HepG2 (cell line): ENCODE measurements around the gene CARHSP1. TPM values are rescaled to one million over a fixed set of nuclear protein-coding genes. Genes with fewer than 3 reads are reported as not detected.
A peak's percentile ranks its signal among the peaks of the same experiment; 100 is the strongest.

Experiments
- ATF7-NPFF ChIP-seq: sonication (generic); formaldehyde crosslinking; IDR thresholded peaks from 2 replicates; pipeline ENCODE4 v1.8.1; 2023; ENCODE audit warnings: mild to moderate bottlenecking, low read depth, missing genetic modification reagents, moderate library complexity
- FOSL1 ChIP-seq: sonication (generic); formaldehyde crosslinking; IDR thresholded peaks from 2 replicates; pipeline ENCODE4 v1.9.0; 2021; ENCODE audit warnings: missing genetic modification reagents, borderline replicate concordance
- GATA4 ChIP-seq: sonication (generic); IDR thresholded peaks from 2 replicates; pipeline ENCODE4 v1.6.1; 2016; ENCODE audit warnings: antibody characterized with exemption, low read depth, borderline replicate concordance
- GATAD1 ChIP-seq: IDR thresholded peaks from 2 replicates; pipeline ENCODE4 v1.6.1; 2016; ENCODE audit warnings: missing genetic modification reagents, missing compliant biosample characterization
- HMGXB4 ChIP-seq, 2 experiments: sonication (generic) in 1 of 2; formaldehyde crosslinking in 1 of 2; IDR thresholded peaks; 2 replicates each; pipeline versions ENCODE4 v1.4.0 to v1.6.1; 2018 to 2020; ENCODE audit warnings: missing genetic modification reagents in 2 of 2, borderline replicate concordance in 1 of 2, low read depth in 1 of 2, mild to moderate bottlenecking in 1 of 2, missing biosample characterization in 1 of 2
- HOXA3 ChIP-seq: sonication (generic); formaldehyde crosslinking; IDR thresholded peaks from 2 replicates; pipeline ENCODE4 v1.5.0; 2020; ENCODE audit warnings: missing genetic modification reagents
- KAT7 ChIP-seq: IDR thresholded peaks from 2 replicates; pipeline ENCODE4 v1.6.1; 2018; ENCODE audit warnings: borderline replicate concordance, missing compliant biosample characterization
- KDM6A ChIP-seq: IDR thresholded peaks from 2 replicates; pipeline ENCODE4 v1.6.1; 2016; ENCODE audit warnings: low read depth
- MBNL3 ChIP-seq: fragments of 250-450 bp; sonication (Bioruptor Pico); conservative IDR thresholded peaks from 2 replicates; pipeline ENCODE4 v1.8.0; 2022; ENCODE audit warnings: mild to moderate bottlenecking, inconsistent platforms
- MED13 ChIP-seq: sonication (generic); formaldehyde crosslinking; IDR thresholded peaks from 2 replicates; pipeline ENCODE4 v1.5.0; 2020; ENCODE audit warnings: missing genetic modification reagents
- ONECUT2 ChIP-seq: sonication (generic); formaldehyde crosslinking; IDR thresholded peaks from 2 replicates; pipeline ENCODE4 v1.4.0; 2020; ENCODE audit warnings: missing genetic modification reagents
- POLR2AphosphoS2 ChIP-seq: IDR thresholded peaks from 2 replicates; pipeline ENCODE4 v1.6.1; 2011; ENCODE audit warnings: low read depth, low read length, improper control_type of control experiment
- ZFP62 ChIP-seq: sonication (generic); formaldehyde crosslinking; IDR thresholded peaks from 2 replicates; pipeline ENCODE4 v1.4.0; 2020; ENCODE audit warnings: missing genetic modification reagents
- ZHX1 ChIP-seq: sonication (generic); formaldehyde crosslinking; IDR thresholded peaks from 2 replicates; pipeline ENCODE4 v1.8.1; 2022; ENCODE audit warnings: low read depth, mild to moderate bottlenecking, missing genetic modification reagents
- ZKSCAN1 ChIP-seq: fragments of 150-350 bp; IDR thresholded peaks from 2 replicates; pipeline ENCODE4 v1.6.1; 2014; ENCODE audit warnings: low read length
- ZNF224 ChIP-seq: sonication (generic); formaldehyde crosslinking; IDR thresholded peaks from 2 replicates; pipeline ENCODE4 v1.5.0; 2020; ENCODE audit warnings: mild to moderate bottlenecking, missing genetic modification reagents
- ZNF607 ChIP-seq: sonication (generic); formaldehyde crosslinking; IDR thresholded peaks from 2 replicates; pipeline ENCODE4 v1.5.1; 2020; ENCODE audit warnings: missing genetic modification reagents, mild to moderate bottlenecking, borderline replicate concordance
- ZNF704 ChIP-seq: sonication (generic); formaldehyde crosslinking; IDR thresholded peaks from 2 replicates; pipeline ENCODE4 v1.8.1; 2023; ENCODE audit warnings: mild to moderate bottlenecking, inconsistent platforms, moderate library complexity, missing genetic modification reagents, borderline replicate concordance
- ZNF709 ChIP-seq: sonication (generic); formaldehyde crosslinking; IDR thresholded peaks from 2 replicates; pipeline ENCODE4 v1.5.0; 2020; ENCODE audit warnings: mild to moderate bottlenecking, missing genetic modification reagents
- ZNF737 ChIP-seq: sonication (generic); formaldehyde crosslinking; IDR thresholded peaks from 2 replicates; pipeline ENCODE4 v1.5.0; 2020; ENCODE audit warnings: missing genetic modification reagents, mild to moderate bottlenecking, borderline replicate concordance
- ZNF772 ChIP-seq: sonication (generic); formaldehyde crosslinking; IDR thresholded peaks from 2 replicates; pipeline ENCODE4 v1.5.0; 2020; ENCODE audit warnings: mild to moderate bottlenecking, missing genetic modification reagents
- ZNF839 ChIP-seq: sonication (generic); formaldehyde crosslinking; IDR thresholded peaks from 2 replicates; pipeline ENCODE4 v1.4.0; 2020; ENCODE audit warnings: missing genetic modification reagents, mild to moderate bottlenecking, borderline replicate concordance
- ZSCAN22 ChIP-seq: sonication (generic); formaldehyde crosslinking; IDR thresholded peaks from 2 replicates; pipeline ENCODE4 v1.4.0; 2020; ENCODE audit warnings: mild to moderate bottlenecking, missing genetic modification reagents
- polyA plus RNA-seq, 8 experiments: library from polyadenylated mRNA; depleted of rRNA in 3 of 8; stranded (reverse) in 7 of 8; unstranded in 1 of 8; fragments of >200 nt; fragmentation: Illumina TruSeq in 4 of 8; extraction: Trizol in 4 of 8; gene quantifications; 2 replicates each; pipeline versions ENCODE4 v1.2.1 to v1.2.3, GENCODE V29; 2011 to 2016; ENCODE audit warnings: low read depth in 4 of 8, missing spikeins in 1 of 8, mixed read lengths in 1 of 8; ENCODE audit not compliant: insufficient read depth in 1 of 8
- total RNA-seq, 5 experiments: library from RNA; depleted of rRNA; stranded (reverse); fragments of >200 nt; fragmentation: Illumina TruSeq; extraction: Trizol; gene quantifications; 2 replicates each; pipeline ENCODE4 v1.2.3, GENCODE V29; 2016; ENCODE audit warnings: low read depth in 1 of 5

CARHSP1 gene
- total and polyA plus RNA-seq, 2 of the 13 experiments (the other 11 are each of a cell fraction or from before 2014, with no cell fraction given), result 173 to 345 TPM

GRCh38 chr16:8859913-8860881 lies 8.6 kb downstream of the CARHSP1 start (continued):
- TF ChIP-seq ZNF704 (CRISPR knock-in tag) (peak; percentile 74; the same call in 1 of the 2 replicates), ZNF772 (CRISPR knock-in tag) (0 out of 2 replicates have a peak, but pooled peaks have one; percentile 55), HMGXB4 (CRISPR knock-in tag; IDR thresholded peaks at IDR 0.05; ENCODE audit: borderline replicate concordance in 1 of 2, low read depth in 1 of 2) (no peak; a peak in 2 of 4 replicates), ZSCAN22 (CRISPR knock-in tag) (no peak), GATA4 (no peak), GATAD1 (CRISPR knock-in tag) (no peak), ZHX1 (CRISPR knock-in tag) (peak; percentile 67), ZNF839 (CRISPR knock-in tag) (no peak; the same call in 1 of the 2 replicates), ONECUT2 (CRISPR knock-in tag) (0 out of 2 replicates have a peak, but pooled peaks have one; percentile 17), ATF7-NPFF (peak; percentile 58), HOXA3 (CRISPR knock-in tag) (peak; percentile 87), MED13 (CRISPR knock-in tag) (peak; percentile 85), ZFP62 (CRISPR knock-in tag) (no peak), ZNF737 (no peak), ZNF607 (no peak; the same call in 1 of the 2 replicates), MBNL3 (CRISPR knock-in tag) (no peak), FOSL1 (CRISPR knock-in tag) (no peak), ZNF224 (CRISPR knock-in tag) (0 out of 2 replicates have a peak, but pooled peaks have one; percentile 83), ZKSCAN1 (no peak; the same call in 1 of the 2 replicates), KDM6A (peak; percentile 57; the same call in 1 of the 2 replicates), KAT7 (CRISPR knock-in tag) (no peak; the same call in none of the 2 replicates), POLR2AphosphoS2 (no peak), ZNF709 (CRISPR knock-in tag) (0 out of 2 replicates have a peak, but pooled peaks have one; percentile 47)
